Rectal smooth muscle tissue (tissue), 1 donor: ENCODE data around the gene RGCC.

ENCODE experiments used
- H3K27ac ChIP-seq: one replicate; pipeline ENCODE4 v1.7.0; 2013; ENCODE audit warnings: low read depth, low read length, inconsistent platforms
- H3K27me3 ChIP-seq: one replicate; pipeline ENCODE4 v1.7.0; 2013; ENCODE audit warnings: low read length; ENCODE audit not compliant: control insufficient read depth, insufficient read depth
- H3K36me3 ChIP-seq: one replicate; pipeline ENCODE4 v1.7.0; 2013; ENCODE audit warnings: low read length; ENCODE audit not compliant: control insufficient read depth, insufficient read depth
- H3K4me1 ChIP-seq: one replicate; pipeline ENCODE4 v1.7.0; 2013; ENCODE audit warnings: low read length; ENCODE audit not compliant: control insufficient read depth, insufficient read depth
- H3K4me3 ChIP-seq: one replicate; pipeline ENCODE4 v1.7.0; 2013; ENCODE audit warnings: low read length
- H3K9ac ChIP-seq: one replicate; pipeline ENCODE4 v1.7.0; 2013; ENCODE audit warnings: low read length

Gene RGCC

GRCh38 chr13:41513600-41513999, 56.2 kb downstream of the RGCC start:
- Histone ChIP-seq H3K27me3 (no peaks in the 10 kb centered on the region), H3K4me3 (no peak overlapping the region), H3K9ac (no peak overlapping the region), H3K36me3 (no peaks in the 10 kb centered on the region), H3K4me1 (no peaks in the 10 kb centered on the region), H3K27ac (no peak overlapping the region)

DNA sequence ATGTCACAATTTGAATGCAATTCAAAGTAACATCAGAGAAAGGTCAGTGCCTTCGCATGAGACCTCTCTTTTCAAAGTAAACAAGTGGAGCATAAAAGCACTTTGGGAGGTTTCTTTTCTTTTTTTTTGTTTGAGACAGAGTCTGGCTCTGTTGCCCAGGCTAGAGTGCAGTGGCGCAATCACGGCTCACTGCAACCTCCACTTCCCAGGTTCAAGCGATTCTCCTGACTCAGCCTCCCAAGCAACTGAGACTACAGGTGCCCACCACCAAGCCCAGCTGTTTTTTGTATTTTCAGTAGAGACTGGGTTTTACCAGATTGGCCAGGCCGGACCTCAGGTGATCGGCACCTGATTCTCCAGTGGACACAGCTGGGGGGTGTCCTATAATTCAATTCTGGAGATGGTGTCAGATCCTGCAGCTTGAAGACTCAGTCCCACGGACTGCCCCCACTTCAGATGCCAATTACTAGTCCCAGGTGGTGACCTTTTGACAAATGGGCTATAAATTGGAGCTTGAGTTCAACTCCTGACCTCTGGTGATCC, 57.6 kb downstream of the RGCC start:
- H3K36me3 ChIP-seq: no peaks in the 10 kb centered on the region
- no peaks in the 10 kb centered on the region for H3K4me1 ChIP-seq
- no peak overlapping the region for H3K4me3 ChIP-seq
- H3K27me3 ChIP-seq: no peaks in the 10 kb centered on the region
- H3K9ac ChIP-seq: no peak overlapping the region
- no peak overlapping the region for H3K27ac ChIP-seq

DNA sequence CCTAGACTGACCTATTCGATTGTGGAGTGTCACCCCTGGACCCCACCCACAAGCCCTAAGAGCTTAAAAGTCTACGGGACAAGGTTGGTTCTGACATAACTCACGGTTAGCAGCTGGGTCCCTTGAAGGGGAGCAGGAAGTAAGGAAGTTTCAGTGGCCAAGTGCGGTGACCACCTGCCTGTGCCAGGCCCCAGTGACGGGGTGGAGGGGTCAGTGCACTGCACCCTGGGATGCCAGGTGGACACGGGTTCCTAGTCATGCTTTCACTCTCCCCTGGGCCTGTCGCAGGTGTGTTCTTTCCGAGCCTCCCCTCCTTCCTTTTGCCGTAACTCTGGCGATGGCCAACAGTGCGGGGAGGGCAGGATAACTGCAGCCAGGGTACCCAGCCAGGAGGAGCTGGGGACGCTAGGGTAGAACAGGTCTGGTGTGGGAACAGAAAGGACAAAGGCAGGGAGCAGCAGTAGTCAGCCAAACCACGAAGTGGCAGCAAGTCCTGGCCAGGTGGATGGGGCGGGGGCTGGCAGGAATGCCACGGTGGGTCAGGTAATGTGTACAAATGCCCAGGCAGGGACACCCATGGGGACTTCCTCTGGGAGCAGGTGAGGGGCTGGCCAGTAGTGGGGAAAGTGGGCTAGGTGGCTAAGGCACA, 58.3 kb downstream of the RGCC start:
- Histone ChIP-seq H3K9ac (no peak overlapping the region), H3K4me3 (no peak overlapping the region), H3K27ac (no peak overlapping the region), H3K36me3 (no peaks in the 10 kb centered on the region), H3K4me1 (no peaks in the 10 kb centered on the region), H3K27me3 (no peaks in the 10 kb centered on the region)

- H3K36me3 ChIP-seq: no peaks in the 10 kb centered on the region
- no peak overlapping the region for H3K4me3 ChIP-seq
- no peak overlapping the region for H3K27ac ChIP-seq
- no peaks in the 10 kb centered on the region for H3K4me1 ChIP-seq
- no peaks in the 10 kb centered on the region for H3K27me3 ChIP-seq
- no peak overlapping the region for H3K9ac ChIP-seq
These were observed 58.8 kb downstream of the RGCC start for GRCh38 chr13:41516166-41516565.

- Histone ChIP-seq H3K27me3 (no peaks in the 10 kb centered on the region), H3K27ac (no peak overlapping the region), H3K9ac (no peak overlapping the region), H3K4me3 (no peak overlapping the region), H3K36me3 (no peaks in the 10 kb centered on the region), H3K4me1 (no peaks in the 10 kb centered on the region)
These were observed 59.4 kb downstream of the RGCC start for GRCh38 chr13:41516760-41517159.

GRCh38 chr13:41520016-41520659, 62.8 kb downstream of the RGCC start:
- Histone ChIP-seq H3K36me3 (no peaks in the 10 kb centered on the region), H3K4me1 (no peaks in the 10 kb centered on the region), H3K27ac (no peak overlapping the region), H3K27me3 (no peaks in the 10 kb centered on the region), H3K9ac (no peak overlapping the region), H3K4me3 (no peak overlapping the region)
